NCI-H345 treated with DMSO at 0.1 percent for 48 hours (cell line): Measurements from ENCODE around the gene MEG3.
"Not testable (repeated sequence)": the region's sequence is repeated elsewhere in the genome, so short reads cannot be mapped to it uniquely, and the experiment has no call there.

ENCODE experiments used
- DNase-seq: peaks from one replicate; lab custom pipeline; 2025; ENCODE audit not compliant: unreplicated experiment; lab: John Stamatoyannopoulos, UW

Gene MEG3

DNA sequence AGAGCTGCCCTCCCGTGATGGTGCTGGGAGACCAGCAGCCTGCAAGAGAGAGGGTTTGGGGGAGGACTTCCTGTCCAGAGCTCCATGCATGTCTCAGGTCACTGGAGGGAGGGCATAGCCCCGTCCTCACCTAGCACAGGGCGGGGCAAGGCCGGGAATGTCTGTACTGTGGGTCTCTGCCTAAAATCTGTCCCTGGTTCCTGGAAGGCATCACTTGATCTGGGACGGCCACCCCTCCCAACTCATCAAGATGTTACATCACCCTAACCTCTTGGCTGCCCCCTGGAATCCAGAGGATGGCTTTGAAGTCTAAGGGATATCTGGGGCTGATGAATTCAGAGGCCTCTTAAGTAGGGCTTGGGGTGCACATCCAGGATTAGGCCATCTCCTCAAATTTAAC is 37.0 kb upstream of the MEG3 start:
- DNase-seq: no peak

DNA sequence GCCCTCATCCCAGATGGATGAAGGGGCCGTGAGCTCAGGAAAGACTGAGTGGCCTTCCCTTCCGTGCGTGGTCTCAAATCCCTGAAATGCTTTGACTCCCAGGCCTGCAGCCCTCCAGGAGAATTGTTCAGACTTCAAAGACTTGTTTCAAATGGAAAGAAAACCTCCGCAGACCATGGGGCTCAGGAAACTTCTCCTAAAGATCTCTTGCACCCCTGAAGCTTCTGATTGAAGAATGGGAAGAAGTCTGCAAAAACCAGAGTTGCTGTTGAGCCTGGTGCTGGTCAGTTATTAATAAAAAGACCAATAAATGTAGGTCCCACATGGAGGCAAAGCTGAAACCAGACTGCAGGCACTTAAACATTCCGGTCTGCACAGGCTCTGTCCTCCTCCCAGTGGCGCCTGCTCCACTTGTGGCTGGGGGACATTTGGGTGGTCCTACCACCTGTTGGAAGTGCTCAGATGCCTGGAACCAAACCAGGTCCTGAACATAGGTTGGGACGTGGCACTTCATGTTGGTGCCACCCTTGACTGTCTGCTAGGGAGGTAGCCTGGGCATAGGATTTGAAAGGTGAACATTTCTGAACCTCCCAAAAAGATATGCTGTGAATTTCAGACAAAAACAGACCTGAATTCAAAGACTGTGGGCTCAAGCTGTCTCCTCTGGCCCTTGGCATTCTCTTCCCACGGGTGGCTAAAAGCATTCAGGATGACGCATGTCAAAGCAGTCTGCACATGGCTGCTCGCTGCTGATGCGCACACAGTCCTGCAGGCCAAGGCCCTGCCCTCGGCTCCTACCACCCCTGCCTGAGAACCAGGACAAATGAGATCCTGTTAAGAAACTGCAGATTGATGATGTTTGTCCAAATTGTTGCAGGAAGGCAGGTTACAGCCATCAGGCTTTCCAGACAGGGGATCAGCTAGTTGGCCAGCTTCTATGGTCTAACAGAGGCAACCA is 36.2 kb upstream of the MEG3 start:
- DNase-seq: no peak

DNA sequence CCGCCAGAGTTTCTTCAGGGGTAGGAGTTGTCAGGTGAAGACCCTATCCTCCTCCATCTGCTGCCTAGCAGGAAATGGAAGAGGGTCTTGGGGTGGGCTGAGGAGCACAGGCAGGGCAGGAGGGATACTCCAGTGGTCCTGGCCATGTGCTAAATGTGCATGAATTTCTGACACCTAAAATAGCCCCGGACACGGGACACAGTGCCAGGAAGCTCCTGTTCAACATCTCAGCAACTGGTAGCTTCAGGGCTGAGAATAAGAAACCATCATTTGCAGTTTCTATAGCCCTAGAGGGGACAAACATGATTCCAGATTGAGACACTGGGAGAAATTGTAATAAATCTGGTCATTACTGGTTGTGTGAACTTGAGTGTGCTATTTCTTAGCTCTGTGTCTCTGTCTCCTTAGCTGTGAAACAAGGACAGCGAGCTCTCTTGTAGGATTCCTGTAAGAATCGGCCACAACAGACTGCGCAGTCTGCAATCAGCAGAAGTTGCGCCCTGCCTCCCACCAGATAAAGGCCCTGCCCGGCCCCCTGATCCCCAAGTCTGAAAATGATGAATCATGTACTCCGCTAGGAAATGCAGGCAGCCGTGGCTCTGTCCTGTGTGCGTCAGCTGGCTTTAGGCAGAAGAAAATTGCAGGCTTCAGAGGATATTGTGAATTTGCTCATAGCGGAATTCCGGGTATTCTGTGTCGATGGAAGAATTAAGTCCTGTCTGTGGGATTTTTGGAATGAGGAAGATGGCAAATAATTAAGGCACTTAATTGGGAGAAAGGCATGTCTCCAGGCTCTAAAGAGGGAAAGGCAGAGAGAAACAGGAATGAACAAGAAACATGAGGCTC is 35.2 kb upstream of the MEG3 start:
- no peak for DNase-seq

DNA sequence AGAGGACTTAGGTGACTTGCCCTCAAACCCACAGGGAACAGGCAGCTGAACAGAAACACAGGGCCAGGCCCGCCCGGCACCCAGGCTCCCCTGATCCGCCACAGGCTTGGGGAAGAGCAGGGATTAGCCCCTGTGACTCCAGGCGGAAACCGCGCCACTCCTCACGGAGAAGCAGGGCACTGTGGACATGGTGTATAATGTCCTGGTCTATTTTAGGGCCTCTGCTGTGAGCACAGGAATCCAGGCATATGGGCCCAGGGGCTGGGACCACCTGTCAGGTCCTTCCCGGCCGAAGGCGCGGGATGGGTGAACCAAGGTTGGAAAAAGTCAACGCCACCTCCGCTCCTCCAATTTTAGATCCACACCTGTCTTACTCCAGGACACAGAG is 34.6 kb upstream of the MEG3 start:
- no peak for DNase-seq

DNA sequence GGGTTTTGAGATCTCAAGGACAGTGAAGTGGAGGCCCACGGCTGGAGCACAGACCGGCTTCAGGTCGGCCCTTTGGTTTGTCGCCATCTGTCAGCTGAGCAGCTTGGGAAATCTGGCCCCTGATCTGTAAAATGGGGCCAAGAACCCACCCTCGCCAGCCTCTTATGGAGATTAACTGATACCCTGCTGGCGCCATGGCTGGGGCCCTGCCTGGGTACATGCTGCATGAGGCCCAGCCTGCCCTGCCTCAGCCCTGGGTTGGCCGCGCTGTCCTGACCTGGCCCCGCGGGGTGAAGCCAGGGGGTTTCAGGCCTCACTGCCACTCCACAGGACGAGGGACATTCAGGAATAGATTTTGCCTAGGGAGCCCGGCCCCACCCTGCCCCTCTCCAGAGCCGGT is 33.9 kb upstream of the MEG3 start:
- no peak for DNase-seq

DNA sequence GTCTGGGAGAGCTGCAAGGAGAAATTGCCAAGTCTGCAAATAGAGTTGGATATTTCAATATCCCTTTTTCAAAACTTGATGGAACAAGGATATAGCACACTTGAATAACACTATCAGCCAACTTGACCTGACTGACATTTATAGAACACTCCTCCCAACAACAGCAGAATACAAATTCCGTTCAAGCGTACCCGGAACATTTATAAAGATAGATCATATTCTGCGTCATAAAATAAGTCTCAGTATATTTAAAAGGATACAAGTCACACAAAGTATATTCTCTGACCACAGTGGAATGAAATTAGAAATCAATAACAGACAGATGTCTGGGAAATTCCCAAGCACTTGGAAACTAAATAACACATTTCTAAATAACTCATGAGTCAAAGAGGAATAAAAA is 29.0 kb upstream of the MEG3 start:
- no peak for DNase-seq

DNA sequence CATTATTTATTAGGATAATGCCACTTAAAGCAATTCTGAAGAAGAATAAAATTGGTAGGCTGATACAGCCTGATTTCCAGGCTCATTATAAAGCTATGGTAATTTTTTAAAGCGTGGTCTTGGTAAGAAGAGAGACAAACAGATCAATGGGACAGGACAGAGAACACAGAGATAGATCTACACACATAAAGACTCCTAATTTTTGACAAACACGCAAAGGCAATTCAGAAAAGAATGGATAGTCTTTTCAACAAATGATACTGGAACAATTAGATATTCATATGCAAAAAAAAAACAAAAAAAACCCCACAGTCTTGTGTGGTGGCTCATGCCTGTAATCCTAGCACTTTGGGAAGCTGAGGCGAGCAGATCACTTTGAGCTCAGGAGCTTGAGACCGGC is 25.9 kb upstream of the MEG3 start:
- DNase-seq: no peak

DNA sequence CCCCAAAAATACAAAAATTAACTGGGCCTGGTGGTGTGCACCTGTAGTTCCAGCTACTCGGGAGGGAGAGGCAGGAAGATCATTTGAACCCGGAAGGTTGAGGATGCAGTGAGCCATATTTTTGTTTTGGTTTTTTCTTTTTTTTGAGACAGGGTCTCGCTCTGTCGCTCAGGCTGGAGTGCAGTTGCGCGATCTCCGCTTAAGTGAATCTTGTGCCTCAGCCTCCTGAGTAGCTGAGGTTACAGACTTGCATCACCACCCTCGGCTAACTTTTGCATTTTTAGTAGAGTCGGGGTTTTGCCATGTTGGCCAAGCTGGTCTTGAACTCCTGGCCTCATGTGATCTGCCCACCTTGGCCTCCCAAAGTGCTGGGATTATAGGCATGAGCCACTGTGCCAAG is 24.5 kb upstream of the MEG3 start:
- not testable (repeated sequence) for DNase-seq

DNA sequence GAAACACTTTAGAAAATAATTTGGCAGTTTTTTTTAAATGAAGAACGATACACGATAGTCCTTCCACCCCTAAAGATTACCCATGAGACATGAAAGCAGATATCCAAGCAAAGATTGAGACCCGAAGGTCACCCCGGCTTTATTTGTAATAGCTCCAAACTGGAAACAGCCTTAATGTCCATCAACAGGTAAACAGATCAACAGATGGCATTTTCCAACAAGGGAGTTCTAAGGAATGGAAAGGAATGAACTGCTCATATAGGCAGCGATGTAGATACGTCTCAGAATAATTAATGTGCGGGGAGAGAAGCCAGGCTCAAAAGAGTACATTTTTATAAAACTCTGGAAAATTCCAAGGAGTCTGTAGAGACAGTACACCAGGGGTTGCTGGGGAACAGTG is 23.7 kb upstream of the MEG3 start:
- no peak for DNase-seq

DNA sequence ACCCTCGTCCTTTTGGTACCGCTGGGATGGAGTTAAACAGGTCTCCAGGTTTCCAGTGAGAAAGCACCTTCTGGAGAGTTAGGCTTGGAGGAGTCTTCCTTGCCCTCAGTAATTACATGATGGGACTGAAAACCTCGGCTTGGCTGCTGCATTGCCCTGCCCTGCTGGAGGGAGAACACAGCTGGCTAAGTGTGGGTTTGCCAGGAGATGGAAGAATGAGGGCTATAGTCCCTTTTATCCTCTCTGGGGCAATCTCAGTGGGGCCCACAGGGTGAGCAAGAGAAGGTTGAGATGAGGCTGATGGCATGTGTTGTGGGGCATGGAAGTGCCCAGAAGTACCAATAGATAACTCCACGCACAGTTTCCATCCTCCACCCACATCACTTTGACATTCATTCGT is 23.2 kb upstream of the MEG3 start:
- DNase-seq: no peak

DNA sequence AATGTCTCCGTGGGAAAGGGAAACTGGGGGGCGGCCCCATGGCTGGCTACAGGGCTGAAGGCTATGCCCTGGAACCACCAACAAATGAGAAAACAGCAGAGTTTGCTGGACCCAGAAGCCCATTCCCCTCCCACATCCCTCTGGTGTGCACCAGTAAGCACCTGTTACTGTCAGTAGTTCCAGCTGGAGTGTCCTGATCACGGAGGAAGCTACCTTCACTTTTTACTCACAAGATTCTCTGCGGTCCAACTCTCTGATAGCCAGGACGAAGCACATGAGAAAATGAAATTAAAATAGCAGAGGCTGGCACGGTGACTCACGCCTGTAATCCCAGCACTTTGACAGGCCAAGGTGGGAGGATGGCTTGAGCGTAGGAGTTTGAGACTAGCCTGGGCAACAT is 22.7 kb upstream of the MEG3 start:
- DNase-seq: no peak

DNA sequence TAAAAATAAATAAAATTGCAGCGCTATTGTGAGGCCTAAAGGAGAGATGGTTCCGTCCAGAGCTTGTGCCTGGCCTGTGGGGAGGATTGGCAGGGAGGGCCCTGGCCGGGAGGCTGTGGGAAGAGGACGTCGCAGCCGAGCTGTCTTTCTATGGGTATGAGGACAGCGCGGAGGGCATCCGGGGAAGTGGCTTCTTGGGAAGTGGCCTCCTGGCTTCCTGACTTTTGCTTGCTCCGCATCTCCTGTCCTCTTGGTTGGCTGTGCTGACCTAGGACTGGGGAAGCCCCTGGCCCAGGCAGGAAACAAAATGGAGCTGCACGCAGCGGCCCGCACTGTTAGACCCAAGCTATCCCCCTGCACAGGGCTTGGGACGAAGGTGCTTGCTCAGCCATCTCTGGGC is 22.2 kb upstream of the MEG3 start:
- DNase-seq: no peak

DNA sequence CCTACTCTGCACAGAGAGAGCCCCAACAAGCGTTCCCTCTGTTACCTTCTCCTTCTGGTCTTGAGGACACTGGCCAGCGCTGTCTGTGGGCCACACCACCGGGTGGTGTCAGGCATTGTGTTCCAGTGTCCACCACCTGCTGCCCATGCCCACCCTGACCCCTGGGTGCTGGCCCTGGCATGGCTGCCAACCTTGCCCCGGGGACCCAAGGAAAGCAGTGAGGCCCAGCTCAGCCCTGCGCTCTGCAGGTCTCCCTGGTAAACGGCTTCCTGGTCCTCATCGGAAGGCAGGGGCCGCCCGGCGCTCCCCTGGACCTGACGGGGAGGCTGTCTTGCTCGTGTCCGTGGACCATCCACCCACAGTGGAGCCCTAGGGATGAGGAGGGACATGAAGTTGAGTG is 21.8 kb upstream of the MEG3 start:
- no peak for DNase-seq

DNA sequence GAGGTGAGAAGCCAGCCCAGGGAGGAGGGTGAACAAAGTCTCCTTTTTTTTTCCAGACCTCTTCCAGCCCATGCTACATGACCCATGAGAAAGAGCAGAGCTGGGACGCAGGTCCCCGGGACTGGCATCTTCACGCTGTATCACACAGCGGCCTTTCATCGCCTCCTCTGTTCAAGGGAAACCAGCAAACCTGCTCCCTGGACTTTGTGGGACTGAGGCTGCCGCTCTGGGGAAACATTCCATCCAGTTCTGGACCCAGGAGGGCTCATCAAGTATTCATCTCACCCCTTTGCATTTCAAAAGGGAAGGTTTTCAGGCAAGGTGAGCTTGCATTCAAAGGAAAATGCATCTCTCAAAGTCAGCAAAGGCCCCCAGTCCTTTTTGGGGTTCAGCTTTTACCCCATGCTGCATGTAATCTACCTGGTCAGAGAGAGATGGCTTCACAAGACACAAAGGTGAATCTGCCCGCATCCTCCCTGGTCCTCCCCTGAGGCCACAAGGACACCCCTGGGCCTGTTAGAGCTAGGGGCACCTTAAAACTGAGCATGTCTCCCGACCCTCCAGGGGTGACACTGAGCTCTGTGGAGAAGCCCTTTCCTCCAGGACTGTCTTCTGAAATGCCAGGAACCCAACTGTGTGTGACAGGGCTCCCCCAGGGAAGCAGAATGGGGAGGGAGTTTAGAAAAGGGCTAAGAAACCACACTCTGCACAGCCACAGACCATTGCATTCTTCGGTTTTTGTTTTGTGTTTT is 21.2 kb upstream of the MEG3 start:
- no peak for DNase-seq

DNA sequence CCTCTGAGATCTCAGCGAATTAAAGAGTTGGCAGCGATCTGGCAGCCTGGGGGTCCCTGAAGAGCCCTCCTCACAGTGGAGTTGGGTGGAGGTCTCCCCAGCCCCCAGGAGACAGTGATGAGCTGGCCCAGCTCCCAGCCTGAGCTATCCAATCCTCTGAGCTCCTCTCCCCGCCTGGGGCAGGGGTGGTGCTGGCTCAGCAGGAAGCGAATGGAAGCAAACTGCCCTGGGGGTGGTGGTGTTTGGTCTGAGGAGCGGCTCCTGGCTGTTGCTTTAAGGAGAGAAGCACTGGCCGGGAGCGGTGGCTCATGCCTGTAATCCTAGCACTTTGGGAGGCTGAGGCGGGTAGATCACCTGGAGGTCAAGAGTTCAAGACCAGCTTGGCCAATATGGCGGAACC is 19.5 kb upstream of the MEG3 start:
- no peak for DNase-seq

DNA sequence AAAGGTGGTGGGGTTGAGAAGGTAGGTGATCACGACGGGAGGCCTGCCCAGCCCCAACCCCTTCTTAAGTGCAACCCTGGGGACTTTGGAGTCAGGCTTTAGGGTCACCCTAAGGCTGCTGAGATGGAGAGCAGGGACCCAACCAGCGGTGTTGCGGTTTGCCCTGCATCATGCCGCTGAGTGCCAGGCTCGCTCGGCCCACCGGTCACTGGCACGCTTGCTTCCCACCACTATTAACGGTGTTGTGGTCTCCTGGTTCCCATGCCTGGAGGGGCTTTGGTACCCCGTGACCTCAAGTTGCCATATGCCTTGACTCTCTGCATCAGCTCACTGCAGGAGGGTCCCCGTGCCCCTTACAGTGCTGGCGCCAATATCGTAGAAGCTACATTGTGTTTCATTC is 18.4 kb upstream of the MEG3 start:
- no peak for DNase-seq

DNA sequence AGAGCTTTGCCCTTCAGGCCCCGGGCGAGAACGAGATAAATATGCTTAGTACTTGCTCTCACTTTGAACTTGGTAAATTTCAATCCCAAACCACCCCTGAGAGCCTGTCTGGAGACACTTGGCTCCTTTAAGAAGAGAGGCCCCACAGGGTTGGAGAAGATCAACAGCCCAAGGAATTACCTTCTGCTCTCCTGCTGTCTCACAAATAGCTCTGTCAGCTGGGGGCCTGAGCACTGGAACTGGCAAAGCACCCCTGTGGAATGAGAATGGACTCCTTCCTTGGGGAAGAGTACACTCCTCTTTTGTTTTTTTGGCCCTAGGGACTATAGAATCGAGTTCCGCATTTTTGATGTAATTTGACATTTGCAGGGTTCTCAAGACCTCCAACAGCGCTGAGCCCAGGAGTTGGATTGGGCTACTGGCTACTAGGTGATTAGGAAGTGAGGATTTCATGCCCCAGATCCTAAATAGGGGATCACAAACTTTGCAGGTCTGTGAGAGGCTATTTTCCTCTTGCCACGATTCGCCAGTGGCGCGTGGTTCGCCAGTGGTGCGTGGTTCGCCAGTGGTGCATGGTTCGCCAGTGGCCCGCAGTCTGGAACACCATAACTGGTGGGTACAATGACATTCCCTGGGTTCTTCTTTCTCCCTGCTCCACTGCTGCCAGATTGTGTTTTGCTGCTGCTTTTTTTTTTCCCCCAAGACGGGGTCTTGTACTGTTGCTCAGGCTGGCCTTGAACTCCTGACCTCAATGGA is 17.8 kb upstream of the MEG3 start:
- DNase-seq: no peak

DNA sequence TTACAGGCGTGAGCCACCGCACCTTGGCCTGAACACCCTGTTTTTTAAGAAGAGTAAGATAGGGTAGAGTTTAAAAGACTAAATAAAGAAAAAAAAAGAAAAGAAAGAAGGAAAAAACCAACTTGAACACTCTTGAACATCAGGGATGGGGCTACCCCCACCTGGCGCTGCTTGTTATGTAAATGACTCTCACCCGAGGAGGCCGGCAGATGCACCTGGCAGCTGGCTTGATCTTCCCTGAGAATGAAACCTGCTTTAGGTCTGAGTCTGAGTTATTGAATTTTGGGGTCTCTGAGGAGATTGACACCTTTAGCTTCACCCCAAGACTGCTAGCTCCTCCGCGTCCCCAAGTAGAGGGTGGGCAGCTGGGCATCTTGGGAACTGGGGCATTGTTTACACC is 15.5 kb upstream of the MEG3 start:
- no peak for DNase-seq

DNA sequence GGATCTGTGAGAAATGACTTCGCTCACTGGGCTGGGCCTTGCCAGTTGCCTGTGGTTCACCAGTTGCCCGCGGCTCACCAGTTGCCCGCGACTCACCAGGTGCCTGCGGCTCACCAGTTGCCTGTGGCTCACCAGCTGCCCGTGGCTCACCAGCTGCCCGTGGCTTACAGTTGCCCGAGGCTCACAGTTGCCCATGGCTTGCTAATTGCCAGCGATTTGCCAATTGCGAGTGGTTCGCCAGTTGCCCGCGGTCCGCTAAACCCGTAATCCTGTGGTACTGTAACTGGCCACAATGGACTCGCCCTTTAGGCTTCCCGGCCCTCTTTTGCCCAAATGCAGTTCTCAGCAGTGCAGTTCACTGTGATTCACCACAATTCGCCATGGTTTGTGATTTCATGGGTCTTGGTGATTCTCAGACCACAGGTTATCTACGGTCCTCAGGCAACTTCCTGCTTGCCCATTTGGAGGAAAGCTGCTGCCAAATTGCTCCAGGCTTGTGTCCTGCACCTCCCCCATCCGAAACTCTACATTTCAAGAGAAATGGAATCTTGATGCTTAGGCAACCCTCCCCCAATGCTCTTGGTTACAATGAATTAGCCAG is 15.0 kb upstream of the MEG3 start:
- no peak for DNase-seq

DNA sequence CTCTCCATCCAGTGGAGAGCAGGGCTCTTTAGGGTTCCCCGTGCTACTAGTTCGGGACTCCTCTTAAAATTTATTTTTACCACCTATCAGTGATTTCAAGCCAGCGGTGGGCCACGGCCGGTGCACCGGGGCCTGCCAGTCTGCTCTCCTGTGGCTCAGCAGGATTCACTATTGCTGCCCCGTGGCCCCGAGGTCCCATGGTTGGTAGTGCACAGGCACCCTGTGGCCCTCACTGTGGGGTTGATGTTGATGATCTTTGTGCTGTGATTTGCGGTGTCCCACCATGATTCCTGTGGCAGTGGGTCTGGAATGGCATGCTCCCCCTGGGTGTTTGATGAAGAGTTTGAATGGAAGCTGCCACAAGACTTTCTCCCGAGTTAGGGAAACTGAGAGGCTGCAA is 12.6 kb upstream of the MEG3 start:
- DNase-seq: no peak
